ENCODE measurements around the gene TRIM16.
"Not testable (repeated sequence)": the region's sequence is repeated elsewhere in the genome, so short reads cannot be mapped to it uniquely, and the experiment has no call there.

The TRIM16 gene

GRCh38 chr17:15613111-15613510 is 71.0 kb downstream of the TRIM16 start:
- not testable (repeated sequence) for DNase-seq

- not testable (repeated sequence) for DNase-seq
These were observed 91.2 kb downstream of the TRIM16 start for GRCh38 chr17:15592960-15593359.

GRCh38 chr17:15591986-15592385 is 92.1 kb downstream of the TRIM16 start:
- not testable (repeated sequence) for DNase-seq

GRCh38 chr17:15590844-15591243 is 93.3 kb downstream of the TRIM16 start:
- DNase-seq, result not testable (repeated sequence)

GRCh38 chr17:15589544-15590536 is 94.3 kb downstream of the TRIM16 start:
- not testable (repeated sequence) for DNase-seq

GRCh38 chr17:15588017-15588416 is 96.1 kb downstream of the TRIM16 start:
- DNase-seq, result not testable (repeated sequence)

- DNase-seq, result not testable (repeated sequence)
These were observed 100.8 kb downstream of the TRIM16 start for GRCh38 chr17:15583313-15583712.

GRCh38 chr17:15581462-15581861 is 102.6 kb downstream of the TRIM16 start:
- DNase-seq, result not testable (repeated sequence)
